GM12878 (cell line): ENCODE data around the gene GCC2.

Source experiments
- BCL11A ChIP-seq: IDR thresholded peaks from 2 replicates; pipeline ENCODE4 v1.6.1; 2011; ENCODE audit warnings: low read depth, low read length
- JUNB ChIP-seq: IDR thresholded peaks from 2 replicates; pipeline ENCODE4 v1.6.1; 2016; ENCODE audit warnings: antibody characterized with exemption, mild to moderate bottlenecking
- ZNF274 ChIP-seq: IDR thresholded peaks from one replicate; pipeline ENCODE4 v1.8.0; 2011; ENCODE audit not compliant: insufficient read length, insufficient read depth
- TF ChIP-seq, protein P1 (sequence below): IDR thresholded peaks from 2 replicates; pipeline ENCODE4 v1.6.1; 2012; ENCODE audit warnings: mild to moderate bottlenecking, low read depth, low read length
- TF ChIP-seq, protein P2 (sequence below), 3 experiments: IDR thresholded peaks in 2 of 3; conservative IDR thresholded peaks in 1 of 3; 2 replicates each; pipeline ENCODE4 v1.5.1; 2011; ENCODE audit warnings: low read depth in 3 of 3, low read length in 3 of 3, mild to moderate bottlenecking in 3 of 3, control low read depth in 2 of 3, moderate library complexity in 2 of 3, inconsistent platforms in 1 of 3, mixed read lengths in 1 of 3; ENCODE audit not compliant: control insufficient read depth in 2 of 3, insufficient read depth in 1 of 3; ENCODE audit errors: extremely low read depth in 1 of 3

DNA sequence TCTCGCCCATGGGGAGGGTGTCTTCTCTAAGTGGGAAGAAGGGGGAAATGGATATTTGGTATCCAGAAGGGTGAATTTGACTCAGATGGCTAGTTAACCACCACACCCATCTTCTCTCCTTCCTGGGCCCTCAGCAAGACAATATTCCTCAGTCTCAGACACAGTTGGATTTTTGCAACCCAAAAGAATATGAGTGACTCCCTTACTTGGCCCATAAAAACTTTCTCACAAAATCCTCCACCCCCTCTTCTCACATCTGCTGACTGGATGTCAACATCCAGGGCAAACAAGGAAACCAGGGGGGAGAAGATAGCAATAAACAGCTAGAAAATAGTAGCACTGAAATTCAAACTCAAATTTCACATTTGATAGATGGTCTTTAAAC is 35.3 kb upstream of the GCC2 start:
- TF ChIP-seq, protein P1, sequence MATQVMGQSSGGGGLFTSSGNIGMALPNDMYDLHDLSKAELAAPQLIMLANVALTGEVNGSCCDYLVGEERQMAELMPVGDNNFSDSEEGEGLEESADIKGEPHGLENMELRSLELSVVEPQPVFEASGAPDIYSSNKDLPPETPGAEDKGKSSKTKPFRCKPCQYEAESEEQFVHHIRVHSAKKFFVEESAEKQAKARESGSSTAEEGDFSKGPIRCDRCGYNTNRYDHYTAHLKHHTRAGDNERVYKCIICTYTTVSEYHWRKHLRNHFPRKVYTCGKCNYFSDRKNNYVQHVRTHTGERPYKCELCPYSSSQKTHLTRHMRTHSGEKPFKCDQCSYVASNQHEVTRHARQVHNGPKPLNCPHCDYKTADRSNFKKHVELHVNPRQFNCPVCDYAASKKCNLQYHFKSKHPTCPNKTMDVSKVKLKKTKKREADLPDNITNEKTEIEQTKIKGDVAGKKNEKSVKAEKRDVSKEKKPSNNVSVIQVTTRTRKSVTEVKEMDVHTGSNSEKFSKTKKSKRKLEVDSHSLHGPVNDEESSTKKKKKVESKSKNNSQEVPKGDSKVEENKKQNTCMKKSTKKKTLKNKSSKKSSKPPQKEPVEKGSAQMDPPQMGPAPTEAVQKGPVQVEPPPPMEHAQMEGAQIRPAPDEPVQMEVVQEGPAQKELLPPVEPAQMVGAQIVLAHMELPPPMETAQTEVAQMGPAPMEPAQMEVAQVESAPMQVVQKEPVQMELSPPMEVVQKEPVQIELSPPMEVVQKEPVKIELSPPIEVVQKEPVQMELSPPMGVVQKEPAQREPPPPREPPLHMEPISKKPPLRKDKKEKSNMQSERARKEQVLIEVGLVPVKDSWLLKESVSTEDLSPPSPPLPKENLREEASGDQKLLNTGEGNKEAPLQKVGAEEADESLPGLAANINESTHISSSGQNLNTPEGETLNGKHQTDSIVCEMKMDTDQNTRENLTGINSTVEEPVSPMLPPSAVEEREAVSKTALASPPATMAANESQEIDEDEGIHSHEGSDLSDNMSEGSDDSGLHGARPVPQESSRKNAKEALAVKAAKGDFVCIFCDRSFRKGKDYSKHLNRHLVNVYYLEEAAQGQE, result no peak
- TF ChIP-seq, protein P2, sequence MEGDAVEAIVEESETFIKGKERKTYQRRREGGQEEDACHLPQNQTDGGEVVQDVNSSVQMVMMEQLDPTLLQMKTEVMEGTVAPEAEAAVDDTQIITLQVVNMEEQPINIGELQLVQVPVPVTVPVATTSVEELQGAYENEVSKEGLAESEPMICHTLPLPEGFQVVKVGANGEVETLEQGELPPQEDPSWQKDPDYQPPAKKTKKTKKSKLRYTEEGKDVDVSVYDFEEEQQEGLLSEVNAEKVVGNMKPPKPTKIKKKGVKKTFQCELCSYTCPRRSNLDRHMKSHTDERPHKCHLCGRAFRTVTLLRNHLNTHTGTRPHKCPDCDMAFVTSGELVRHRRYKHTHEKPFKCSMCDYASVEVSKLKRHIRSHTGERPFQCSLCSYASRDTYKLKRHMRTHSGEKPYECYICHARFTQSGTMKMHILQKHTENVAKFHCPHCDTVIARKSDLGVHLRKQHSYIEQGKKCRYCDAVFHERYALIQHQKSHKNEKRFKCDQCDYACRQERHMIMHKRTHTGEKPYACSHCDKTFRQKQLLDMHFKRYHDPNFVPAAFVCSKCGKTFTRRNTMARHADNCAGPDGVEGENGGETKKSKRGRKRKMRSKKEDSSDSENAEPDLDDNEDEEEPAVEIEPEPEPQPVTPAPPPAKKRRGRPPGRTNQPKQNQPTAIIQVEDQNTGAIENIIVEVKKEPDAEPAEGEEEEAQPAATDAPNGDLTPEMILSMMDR (IDR thresholded peaks at IDR 0.05 in 2 of 3, conservative IDR thresholded peaks at IDR 0.05 in 1 of 3; ENCODE audit: control insufficient read depth in 2 of 3, extremely low read depth in 1 of 3, insufficient read depth in 1 of 3, low read depth in 3 of 3, low read length in 3 of 3), result no peak
- TF ChIP-seq JUNB, result no peak
- no peak for TF ChIP-seq BCL11A
- TF ChIP-seq ZNF274, result no peak
